ENCODE measurements around the gene RFX4.
"Not testable (repeated sequence)": the region's sequence is repeated elsewhere in the genome, so short reads cannot be mapped to it uniquely, and the experiment has no call there.

Gene RFX4

DNA sequence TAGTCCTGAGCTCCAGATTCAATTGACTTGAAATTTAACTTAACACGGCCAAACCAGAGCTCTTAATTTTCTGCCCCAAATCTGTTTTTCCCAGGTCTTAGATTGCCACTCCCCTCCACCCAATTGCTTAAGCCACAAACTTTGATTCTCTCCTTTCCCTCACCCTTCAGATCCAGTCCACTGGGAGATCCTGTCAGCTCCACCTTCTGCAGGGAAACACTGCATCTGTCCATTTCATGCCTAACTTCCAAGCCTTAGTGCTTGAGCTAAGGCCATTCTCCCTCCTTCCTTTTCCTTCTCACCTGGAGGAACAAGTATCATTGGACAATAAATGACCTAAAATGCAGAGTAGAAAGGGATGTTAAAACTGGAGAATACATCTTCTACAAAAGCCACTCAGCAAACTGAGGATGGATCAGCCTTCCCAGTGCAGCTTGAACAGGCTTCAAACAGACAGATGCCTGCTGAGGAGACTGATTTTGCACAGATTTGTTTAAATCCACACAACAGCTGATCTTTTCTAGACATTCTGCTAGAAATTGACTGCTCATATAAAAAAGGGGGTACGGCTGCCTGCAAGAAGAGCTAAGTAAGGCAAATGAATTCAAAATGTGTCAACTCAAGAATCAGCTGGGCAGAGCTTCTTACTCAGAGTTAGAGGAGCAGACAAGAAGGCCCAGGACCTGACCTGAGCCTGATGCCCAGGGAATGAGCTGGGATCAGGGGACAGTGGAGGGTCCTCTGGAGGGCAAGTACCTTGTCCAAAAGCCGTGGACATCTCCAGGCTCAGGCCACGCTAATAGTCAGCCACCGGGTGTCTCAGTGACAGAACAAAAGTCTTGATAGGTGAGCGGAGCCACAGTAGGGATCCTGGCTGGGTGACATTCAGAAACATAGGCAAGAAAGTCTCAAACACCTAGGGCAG lies 110.4 kb downstream of the RFX4 start:
- no peak for DNase-seq

GRCh38 chr12:106696071-106696470 lies 113.3 kb downstream of the RFX4 start:
- no peak for DNase-seq

DNA sequence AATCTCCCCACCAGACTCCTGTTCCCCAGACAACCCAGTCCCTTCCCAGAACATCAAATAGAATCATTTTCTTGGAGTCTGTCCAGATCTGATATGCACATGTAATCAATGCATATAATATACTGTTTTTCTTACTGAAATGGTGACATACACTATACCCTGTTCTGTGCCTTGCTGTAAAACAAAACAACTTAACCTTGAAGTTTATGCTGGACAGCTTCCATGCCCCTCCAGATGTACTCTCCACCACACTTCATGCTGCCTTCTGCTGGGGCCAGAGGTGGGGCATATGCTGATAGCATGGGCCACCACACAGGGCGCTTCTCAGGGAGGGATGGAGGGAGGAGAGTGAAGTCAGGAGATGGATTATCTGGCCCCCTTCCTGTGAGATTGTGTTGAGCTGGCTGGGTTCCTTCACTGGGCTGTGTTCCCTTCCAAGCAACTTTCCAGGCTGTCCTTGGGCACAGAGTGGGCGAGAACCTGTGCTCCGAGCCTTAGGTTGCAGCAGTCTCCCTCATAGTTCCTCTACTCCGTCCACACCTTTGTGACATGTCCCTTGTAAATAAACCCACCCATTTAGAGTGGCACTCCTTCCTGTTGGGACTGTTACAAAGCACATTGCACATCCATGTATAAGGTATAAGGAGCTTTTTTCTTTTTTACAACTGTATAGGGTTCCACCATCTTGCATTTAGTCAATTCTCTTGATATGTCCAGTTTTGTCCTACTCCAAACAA lies 114.0 kb downstream of the RFX4 start:
- no peak for DNase-seq

DNA sequence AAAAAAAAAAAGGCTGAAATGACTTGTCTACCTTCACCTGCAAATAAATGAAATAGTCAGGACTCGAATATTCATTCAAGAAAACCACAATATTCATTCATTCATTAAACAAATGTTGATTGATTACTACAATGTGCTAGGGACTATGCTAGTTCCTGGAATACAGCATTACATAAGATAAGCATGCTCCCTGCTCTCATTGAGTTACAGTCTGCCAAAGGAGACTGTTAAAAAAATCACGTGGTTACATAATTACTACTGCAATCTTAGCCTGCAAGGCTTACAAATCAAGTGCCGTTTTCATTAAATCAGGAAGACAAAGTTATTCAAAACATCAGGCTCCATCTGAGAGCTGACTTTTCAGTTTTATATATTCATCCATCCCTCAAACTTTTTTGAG lies 121.3 kb downstream of the RFX4 start:
- no peak for DNase-seq

- DNase-seq, result no peak
These were observed 123.2 kb downstream of the RFX4 start for GRCh38 chr12:106705971-106706370.

DNA sequence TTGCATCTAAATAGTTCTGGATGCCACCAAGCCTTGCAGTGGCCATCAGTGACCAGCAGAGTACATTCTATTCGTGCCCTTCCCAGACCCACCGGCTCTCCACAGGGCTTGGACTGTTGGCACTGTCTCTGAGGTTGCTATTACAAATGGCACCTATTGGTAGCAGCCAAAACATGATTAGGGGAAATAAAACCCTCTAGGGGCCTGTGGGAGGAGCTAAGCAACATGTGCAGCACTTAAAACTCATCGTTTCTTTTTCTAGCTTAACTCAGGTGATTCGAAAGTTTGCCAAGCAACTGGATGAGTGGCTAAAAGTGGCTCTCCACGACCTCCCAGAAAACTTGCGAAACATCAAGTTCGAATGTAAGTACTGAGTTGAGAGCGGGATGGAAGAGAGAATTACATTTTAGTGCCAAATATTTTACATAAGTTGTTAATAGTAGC lies 126.3 kb downstream of the RFX4 start:
- DNase-seq, result no peak

DNA sequence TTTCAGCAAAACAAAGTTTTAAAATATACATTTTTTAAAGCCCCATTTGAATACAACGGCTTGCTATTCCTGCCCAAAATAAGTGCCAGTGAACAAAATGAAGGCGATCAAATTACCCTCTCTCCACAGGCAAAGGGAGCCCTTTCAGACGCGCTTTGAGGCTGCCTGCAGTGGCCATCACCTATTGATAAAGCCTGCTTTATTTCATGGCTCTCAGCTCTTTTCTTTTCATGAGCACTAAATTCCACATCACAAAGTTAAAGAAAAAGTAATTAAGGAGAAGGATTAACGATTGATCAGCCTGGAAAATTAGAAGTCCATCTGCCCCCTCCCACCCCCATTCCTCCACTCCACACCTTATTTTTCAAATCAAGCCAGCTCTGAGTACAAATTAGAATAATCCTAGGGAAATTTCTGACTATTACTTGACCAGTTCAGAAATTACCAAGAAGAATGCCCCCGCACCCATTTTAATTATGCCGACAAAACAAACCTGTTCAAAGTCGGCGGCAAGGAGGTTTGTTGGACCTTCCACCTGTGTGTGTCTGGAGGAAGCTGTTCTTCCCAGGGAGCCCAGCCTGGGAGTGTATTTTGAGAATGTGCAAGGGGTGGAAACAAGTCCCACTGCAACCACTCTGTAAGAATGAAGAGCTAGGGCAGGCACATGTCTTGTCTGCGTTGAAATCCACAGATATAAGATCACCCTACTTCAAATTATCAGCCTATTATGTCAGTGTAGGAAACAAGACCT lies 127.5 kb downstream of the RFX4 start:
- no peak for DNase-seq

DNA sequence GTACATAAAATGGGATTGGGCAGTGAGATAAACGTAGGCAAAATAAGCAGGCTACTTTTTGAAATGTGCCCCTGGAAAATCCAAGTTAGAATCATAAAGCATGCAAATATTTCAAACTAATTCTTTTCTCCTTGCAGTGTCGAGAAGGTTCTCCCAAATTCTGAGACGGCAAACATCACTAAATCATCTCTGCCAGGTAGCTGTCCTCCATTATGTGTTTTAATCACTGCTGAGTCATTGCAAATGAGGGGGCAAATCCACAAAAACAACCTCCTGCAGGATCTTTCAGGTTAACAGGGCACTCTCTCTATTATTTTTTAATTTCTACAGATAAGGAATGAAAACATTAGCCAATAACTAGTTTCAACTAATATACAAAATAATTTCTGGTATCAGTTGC lies 128.5 kb downstream of the RFX4 start:
- DNase-seq, result no peak

- DNase-seq, result no peak
These were observed 130.0 kb downstream of the RFX4 start for GRCh38 chr12:106712768-106713167.

DNA sequence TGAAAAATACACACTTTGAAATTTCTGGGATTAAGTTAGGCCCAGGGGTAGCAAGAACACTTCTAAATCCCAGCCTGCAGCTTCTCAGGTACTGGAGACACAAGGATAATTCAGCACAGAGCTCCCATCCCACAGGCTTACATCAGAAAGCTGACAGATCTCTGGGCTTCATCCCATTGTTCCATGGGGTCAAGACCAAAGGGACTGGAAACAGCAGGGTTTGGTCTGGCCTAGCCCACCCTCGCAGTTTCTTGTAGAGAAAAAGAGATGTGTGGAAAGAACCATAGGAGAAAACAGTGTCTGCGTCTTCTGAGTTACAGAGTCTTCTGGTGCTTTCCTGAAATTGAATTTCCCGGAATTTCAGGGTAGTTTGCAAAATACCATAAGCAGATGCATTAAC lies 132.1 kb downstream of the RFX4 start:
- no peak for DNase-seq

DNA sequence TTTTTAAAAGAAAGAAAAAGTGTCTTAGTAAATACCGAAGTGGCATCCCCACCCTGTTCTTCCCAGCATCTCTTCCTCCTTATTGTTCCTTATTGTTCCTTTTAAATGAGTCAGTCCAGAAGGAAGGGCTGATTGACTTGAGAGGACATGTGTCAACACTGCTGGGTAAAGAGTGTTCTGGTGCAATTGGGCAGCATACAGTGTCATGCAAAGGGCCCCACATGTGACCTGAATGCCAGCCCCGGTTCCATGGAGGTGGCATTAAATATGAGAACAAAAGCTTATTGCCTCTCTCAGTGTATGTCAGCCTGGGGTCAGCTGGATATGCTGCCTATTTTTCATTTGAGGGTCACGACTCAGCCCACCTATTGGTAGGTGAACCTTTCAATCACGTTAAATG lies 132.8 kb downstream of the RFX4 start:
- no peak for DNase-seq

GRCh38 chr12:106717673-106718072 lies 134.9 kb downstream of the RFX4 start:
- DNase-seq, result no peak

DNA sequence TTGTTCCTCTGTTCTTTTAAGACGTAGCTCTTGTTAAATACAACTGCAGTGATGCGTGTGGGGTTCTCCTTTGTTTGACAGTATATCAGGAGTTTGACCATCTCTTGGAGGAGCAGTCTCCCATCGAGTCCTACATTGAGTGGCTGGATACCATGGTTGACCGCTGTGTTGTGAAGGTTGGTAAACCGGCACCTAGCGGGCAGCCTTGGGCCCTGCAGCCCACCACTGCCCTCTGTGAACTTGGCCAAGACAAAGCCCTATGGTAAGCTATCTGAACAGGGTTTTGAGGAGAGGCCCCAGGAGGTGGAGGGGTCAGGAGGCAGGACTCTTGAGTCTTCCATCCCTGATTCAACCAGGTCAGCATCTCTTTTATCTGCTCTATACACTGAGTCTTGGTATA lies 137.1 kb downstream of the RFX4 start:
- no peak for DNase-seq

DNA sequence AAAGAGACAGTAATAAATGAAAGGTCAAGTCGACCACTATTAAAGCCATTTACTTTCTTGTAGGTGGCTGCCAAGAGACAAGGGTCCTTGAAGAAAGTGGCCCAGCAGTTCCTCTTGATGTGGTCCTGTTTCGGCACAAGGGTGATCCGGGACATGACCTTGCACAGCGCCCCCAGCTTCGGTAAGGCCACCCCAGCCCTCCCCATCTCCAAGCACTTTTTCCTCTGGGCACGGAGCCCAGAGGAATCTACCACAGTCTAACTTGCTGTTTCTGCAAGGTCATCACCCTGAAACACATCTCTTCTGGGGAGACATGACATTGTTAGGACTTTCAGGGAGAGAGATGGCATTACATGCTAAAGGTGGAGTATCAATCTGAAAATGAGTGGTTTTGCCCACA lies 137.9 kb downstream of the RFX4 start:
- DNase-seq, result no peak

- DNase-seq, result no peak
These were observed 139.1 kb downstream of the RFX4 start for GRCh38 chr12:106721915-106722314.

DNA sequence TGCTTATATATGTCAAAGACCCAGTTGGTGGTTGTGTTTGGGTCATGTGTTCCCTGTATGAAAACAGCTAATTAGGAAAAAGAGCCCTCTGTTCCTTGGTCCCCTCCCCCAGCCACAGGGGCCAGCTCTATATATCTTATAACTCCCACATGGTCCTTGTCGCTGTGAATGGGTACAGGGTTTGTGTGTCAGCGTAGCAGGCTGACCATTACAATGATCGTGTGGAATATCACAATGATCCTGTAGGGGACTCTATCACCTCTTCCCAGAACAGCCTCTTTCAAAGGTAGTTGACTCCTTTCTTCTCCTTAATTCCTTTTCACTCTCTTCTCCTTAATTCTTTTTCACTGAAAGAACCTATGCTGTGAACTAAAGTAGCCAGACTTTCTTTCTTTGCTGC lies 140.0 kb downstream of the RFX4 start:
- DNase-seq, result no peak

DNA sequence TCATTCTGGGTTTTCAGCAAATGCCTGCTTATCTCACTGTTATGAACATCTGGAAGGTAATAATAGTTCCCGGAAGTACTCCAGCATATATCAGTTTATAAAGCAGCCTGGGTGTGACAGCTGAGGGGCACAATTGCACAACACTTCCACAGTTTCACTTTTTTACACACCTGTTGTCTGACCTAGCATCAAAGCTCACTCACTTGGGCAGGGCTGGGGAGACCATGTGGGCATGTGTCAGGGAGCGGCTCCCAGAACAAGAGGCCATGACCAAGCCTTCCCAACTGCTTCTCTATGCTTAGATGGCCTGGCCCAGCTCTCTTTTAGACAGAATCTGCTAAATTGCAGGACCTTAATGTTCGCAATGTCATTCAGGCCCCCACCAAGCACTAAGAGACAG lies 140.6 kb downstream of the RFX4 start:
- no peak for DNase-seq

DNA sequence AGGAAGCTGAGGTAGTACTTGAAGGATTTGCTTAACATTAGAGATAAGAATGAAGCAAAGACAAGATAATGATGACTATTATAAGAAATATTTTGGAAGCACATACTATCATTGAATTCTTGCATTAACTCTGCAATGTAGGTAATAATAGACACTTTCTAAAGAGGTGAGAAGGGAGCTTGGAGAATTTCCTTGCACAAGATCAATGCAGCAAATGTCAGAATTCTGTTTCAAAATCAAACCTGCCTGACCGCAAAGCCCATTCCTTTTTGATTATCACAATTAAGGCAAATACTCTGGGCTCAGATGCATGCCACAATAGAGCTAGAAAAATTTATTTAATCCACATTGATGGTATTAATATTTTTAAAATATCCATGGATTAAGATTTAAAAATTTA lies 141.3 kb downstream of the RFX4 start:
- no peak for DNase-seq

DNA sequence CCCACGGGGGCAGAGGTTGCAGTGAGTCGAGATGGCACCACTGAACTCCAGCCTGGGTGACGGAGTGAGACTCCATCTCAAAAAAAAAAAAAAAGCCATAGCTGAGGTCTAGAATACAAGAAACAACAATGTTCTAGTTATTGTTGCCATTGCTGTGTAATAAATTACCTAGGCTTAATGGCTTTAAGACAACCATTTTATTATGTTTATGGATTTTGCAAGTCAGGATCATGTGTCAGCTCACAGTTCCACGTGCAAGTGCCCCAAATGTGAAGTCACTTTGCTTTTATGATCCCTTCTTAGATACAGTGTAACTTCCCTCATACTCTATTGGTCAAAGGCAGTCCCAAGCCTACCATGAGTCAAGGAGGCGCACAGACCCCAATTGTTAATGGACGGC lies 142.1 kb downstream of the RFX4 start:
- no peak for DNase-seq

DNA sequence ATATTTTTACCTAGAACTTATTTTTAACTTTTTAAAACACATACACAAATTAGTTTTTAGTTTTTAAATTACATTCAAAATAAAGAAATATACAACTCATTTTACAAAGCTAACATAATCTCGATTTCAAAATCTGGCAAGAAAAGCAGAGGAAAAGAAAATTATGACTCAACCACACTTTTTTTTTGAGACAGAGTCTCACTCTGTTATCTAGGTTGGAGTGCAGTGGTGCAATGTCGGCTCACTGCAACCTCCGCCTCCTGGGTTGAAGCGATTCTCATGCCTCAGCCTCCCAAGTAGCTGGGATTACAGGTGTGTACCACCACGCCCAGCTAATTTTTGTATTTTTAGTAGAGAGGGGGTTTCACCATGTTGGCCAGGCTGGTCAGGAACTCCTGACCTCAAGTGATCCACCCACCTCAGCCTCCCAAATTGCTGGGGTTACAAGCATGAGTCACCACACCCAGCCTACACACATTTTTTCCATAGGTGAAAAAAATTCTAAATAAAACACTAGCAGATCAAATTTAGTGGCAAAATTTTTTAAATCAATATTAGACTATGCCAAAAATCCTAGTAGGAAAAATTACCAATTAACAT lies 143.9 kb downstream of the RFX4 start:
- DNase-seq, result not testable (repeated sequence)

GRCh38 chr12:106729611-106730010 lies 146.8 kb downstream of the RFX4 start:
- no peak for DNase-seq

- DNase-seq, result no peak
These were observed 150.1 kb downstream of the RFX4 start for GRCh38 chr12:106732890-106733289.

- DNase-seq, result no peak
These were observed 150.9 kb downstream of the RFX4 start for GRCh38 chr12:106733660-106734059.
